Neuronal stem cell (in vitro differentiated cells): ENCODE results near the gene GPHN.

Source experiments
- DNase-seq: peaks from one replicate; pipeline ENCODE4 v3.0.0-alpha.2; 2013; ENCODE audit warnings: low spot score
- H2AFZ ChIP-seq: one replicate; pipeline ENCODE4 v1.6.1; 2013; ENCODE audit warnings: mild to moderate bottlenecking, low read length, inconsistent platforms
- H2AK5ac ChIP-seq: 2 replicates; pipeline ENCODE4 v1.6.1; 2013; ENCODE audit warnings: low read depth, mild to moderate bottlenecking, inconsistent platforms, low read length, moderate library complexity, mixed read lengths
- H2BK120ac ChIP-seq: 2 replicates; pipeline ENCODE4 v1.6.1; 2013; ENCODE audit warnings: low read depth, mild to moderate bottlenecking, inconsistent platforms, low read length, moderate library complexity, mixed read lengths
- H2BK12ac ChIP-seq: one replicate; pipeline ENCODE4 v1.6.1; 2013; ENCODE audit warnings: low read length, inconsistent platforms
- H2BK15ac ChIP-seq: 2 replicates; pipeline ENCODE4 v1.6.1; 2013; ENCODE audit warnings: mild to moderate bottlenecking, low read length, inconsistent platforms, mixed read lengths
- H2BK5ac ChIP-seq: one replicate; pipeline ENCODE4 v1.6.1; 2013; ENCODE audit warnings: inconsistent platforms, mild to moderate bottlenecking, low read length, moderate library complexity
- H3K14ac ChIP-seq: one replicate; pipeline ENCODE4 v1.6.1; 2013; ENCODE audit warnings: low read length, inconsistent platforms
- H3K18ac ChIP-seq: 2 replicates; pipeline ENCODE4 v1.6.1; 2013; ENCODE audit warnings: low read length, inconsistent platforms
- H3K23ac ChIP-seq: 2 replicates; pipeline ENCODE4 v1.6.1; 2013; ENCODE audit warnings: low read depth, mild to moderate bottlenecking, mixed read lengths, low read length, inconsistent platforms; ENCODE audit not compliant: poor library complexity
- H3K27ac ChIP-seq: replicated peaks from 3 replicates; pipeline ENCODE4 v1.5.1; 2013; ENCODE audit warnings: low read length, inconsistent platforms
- H3K27me3 ChIP-seq, 3 experiments: 2 replicates each; pipeline ENCODE4 v1.6.1; 2013; ENCODE audit warnings: low read length in 3 of 3, mild to moderate bottlenecking in 2 of 3, inconsistent platforms in 1 of 3, low read depth in 1 of 3, mixed read lengths in 1 of 3, moderate library complexity in 1 of 3; ENCODE audit not compliant: control insufficient read depth in 3 of 3, insufficient read depth in 3 of 3
- H3K36me3 ChIP-seq, 2 donors: replicated peaks in 1 of 2; 2 replicates each; pipeline ENCODE4 v1.6.1; 2013; ENCODE audit warnings: low read length in 2 of 2; ENCODE audit not compliant: control insufficient read depth in 2 of 2, insufficient read depth in 2 of 2
- H3K4ac ChIP-seq: 2 replicates; pipeline ENCODE4 v1.6.1; 2013; ENCODE audit warnings: inconsistent platforms, mild to moderate bottlenecking, low read length, moderate library complexity
- H3K4me1 ChIP-seq, 2 donors: 1 replicate in 1 of 2; 2 replicates in 1 of 2; pipeline ENCODE4 v1.6.1; 2013; ENCODE audit warnings: low read length in 2 of 2, low read depth in 1 of 2; ENCODE audit not compliant: control insufficient read depth in 2 of 2, insufficient read depth in 1 of 2
- H3K4me2 ChIP-seq: one replicate; pipeline ENCODE4 v1.6.1; 2013; ENCODE audit warnings: mild to moderate bottlenecking, low read length, inconsistent platforms; ENCODE audit not compliant: insufficient read depth, poor library complexity, severe bottlenecking
- H3K4me3 ChIP-seq, 2 donors: 2 replicates each; pipeline ENCODE4 v1.5.1; 2013; ENCODE audit warnings: low read length in 2 of 2, mild to moderate bottlenecking in 2 of 2, inconsistent platforms in 1 of 2, moderate library complexity in 1 of 2
- H3K79me1 ChIP-seq: one replicate; pipeline ENCODE4 v1.6.1; 2013; ENCODE audit warnings: low read depth, mild to moderate bottlenecking, inconsistent platforms, low read length, moderate library complexity
- H3K9ac ChIP-seq: one replicate; pipeline ENCODE4 v1.6.1; 2013; ENCODE audit warnings: mild to moderate bottlenecking, low read depth, low read length, inconsistent platforms; ENCODE audit not compliant: poor library complexity
- H3K9me3 ChIP-seq, 2 donors: replicated peaks in 1 of 2; 2 replicates each; pipeline versions ENCODE3 to v1.6.1; 2013; ENCODE audit warnings: low read length in 2 of 2, mild to moderate bottlenecking in 2 of 2, inconsistent platforms in 1 of 2, low read depth in 1 of 2, mixed read lengths in 1 of 2, moderate library complexity in 1 of 2; ENCODE audit not compliant: control insufficient read depth in 2 of 2, insufficient read depth in 1 of 2
- H4K8ac ChIP-seq: one replicate; pipeline ENCODE4 v1.6.1; 2013; ENCODE audit warnings: low read depth, mild to moderate bottlenecking, inconsistent platforms, low read length, moderate library complexity
- H4K91ac ChIP-seq: one replicate; pipeline ENCODE4 v1.6.1; 2013; ENCODE audit warnings: low read length, low read depth, mild to moderate bottlenecking, inconsistent platforms; ENCODE audit not compliant: poor library complexity
- WGBS, 2 donors: extraction: QIAGEN DNeasy Blood & Tissue Kit; methylation state at CpG; one replicate each; pipeline ENCODE4 v1.1.7; 2013; ENCODE audit warnings: missing lambda C conversion rate in 2 of 2, mixed read lengths in 1 of 2; ENCODE audit not compliant: insufficient read length in 2 of 2, insufficient replicate concordance in 1 of 2; ENCODE audit errors: extremely low coverage in 2 of 2; 5-methylcytosine and 5-hydroxymethylcytosine counted together

Gene GPHN

DNA sequence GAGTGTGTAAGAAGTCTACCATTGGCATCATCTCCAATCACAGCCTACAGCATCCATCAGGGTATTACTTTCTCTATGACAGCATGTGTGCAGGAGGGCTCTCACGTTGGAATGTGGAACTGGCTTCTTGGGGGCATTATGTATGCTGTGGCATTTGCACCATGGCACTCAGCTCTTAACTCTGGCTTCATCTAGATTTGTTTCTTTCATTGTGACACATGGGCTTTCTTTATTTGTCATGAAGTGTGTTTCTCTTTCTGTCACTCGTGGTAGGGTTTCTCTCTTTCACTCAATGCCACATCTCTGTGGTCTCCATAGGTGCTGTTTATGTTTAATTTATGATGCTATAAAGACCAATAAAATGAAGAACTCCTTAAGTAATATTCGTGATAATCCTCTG is 490.1 kb downstream of the GPHN start:
- H3K4ac ChIP-seq: no peak overlapping the region
- no peak overlapping the region for H2AFZ ChIP-seq
- H3K27ac ChIP-seq: no peak overlapping the region
- no peak overlapping the region for H4K91ac ChIP-seq
- H3K4me2 ChIP-seq: no peak overlapping the region
- no peak overlapping the region for H3K9ac ChIP-seq
- no peak overlapping the region for H3K18ac ChIP-seq
- no peak overlapping the region for H2BK120ac ChIP-seq
- no peaks in the 10 kb centered on the region for H3K9me3 ChIP-seq
- no peak overlapping the region for H2BK5ac ChIP-seq
- no peak overlapping the region for H3K14ac ChIP-seq
- H2BK15ac ChIP-seq: no peak overlapping the region
- H2BK12ac ChIP-seq: no peak overlapping the region
- no peaks in the 10 kb centered on the region for H3K36me3 ChIP-seq
- WGBS, 2 donors: no CpG with 5 or more reads among the region's 3 CpGs
- no peak overlapping the region for H3K4me3 ChIP-seq
- no peaks in the 10 kb centered on the region for H3K4me1 ChIP-seq
- no peak for DNase-seq
- H3K79me1 ChIP-seq: no peaks in the 10 kb centered on the region
- no peak overlapping the region for H3K23ac ChIP-seq
- no peaks in the 10 kb centered on the region for H3K27me3 ChIP-seq
- no peak overlapping the region for H2AK5ac ChIP-seq
- no peak overlapping the region for H4K8ac ChIP-seq

DNA sequence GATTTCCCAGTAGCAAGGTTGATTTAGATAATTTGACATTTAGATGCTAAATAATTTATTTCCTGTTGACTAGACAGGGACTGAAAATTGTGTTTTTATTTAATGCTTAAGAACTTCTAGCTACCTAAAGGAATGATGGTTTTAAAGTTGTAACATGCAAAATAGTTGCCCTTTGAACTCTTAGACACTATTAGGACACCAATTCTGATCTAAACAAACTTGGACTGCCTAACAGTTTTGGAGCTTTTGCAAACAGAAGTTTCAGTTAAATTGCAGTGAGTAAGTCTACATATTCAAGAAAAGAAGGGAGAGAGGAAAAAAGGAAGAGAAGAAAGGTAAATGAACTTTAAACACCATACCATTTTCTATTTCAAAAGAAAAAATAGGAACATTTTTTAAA is 492.0 kb downstream of the GPHN start:
- no peak overlapping the region for H3K23ac ChIP-seq
- H2BK15ac ChIP-seq: no peak overlapping the region
- H3K9ac ChIP-seq: no peak overlapping the region
- H3K79me1 ChIP-seq: no peaks in the 10 kb centered on the region
- H2BK5ac ChIP-seq: no peak overlapping the region
- no peak overlapping the region for H2BK120ac ChIP-seq
- no peak overlapping the region for H2AFZ ChIP-seq
- no peak overlapping the region for H3K4me2 ChIP-seq
- H3K27me3 ChIP-seq: no peaks in the 10 kb centered on the region
- H2AK5ac ChIP-seq: no peak overlapping the region
- no peak overlapping the region for H3K27ac ChIP-seq
- H3K4me1 ChIP-seq: no peaks in the 10 kb centered on the region
- H3K4me3 ChIP-seq: no peak overlapping the region
- no peaks in the 10 kb centered on the region for H3K9me3 ChIP-seq
- DNase-seq: no peak
- no peaks in the 10 kb centered on the region for H3K36me3 ChIP-seq
- no peak overlapping the region for H3K14ac ChIP-seq
- no peak overlapping the region for H3K4ac ChIP-seq
- H4K91ac ChIP-seq: no peak overlapping the region
- no peak overlapping the region for H3K18ac ChIP-seq
- H4K8ac ChIP-seq: no peak overlapping the region
- H2BK12ac ChIP-seq: no peak overlapping the region

DNA sequence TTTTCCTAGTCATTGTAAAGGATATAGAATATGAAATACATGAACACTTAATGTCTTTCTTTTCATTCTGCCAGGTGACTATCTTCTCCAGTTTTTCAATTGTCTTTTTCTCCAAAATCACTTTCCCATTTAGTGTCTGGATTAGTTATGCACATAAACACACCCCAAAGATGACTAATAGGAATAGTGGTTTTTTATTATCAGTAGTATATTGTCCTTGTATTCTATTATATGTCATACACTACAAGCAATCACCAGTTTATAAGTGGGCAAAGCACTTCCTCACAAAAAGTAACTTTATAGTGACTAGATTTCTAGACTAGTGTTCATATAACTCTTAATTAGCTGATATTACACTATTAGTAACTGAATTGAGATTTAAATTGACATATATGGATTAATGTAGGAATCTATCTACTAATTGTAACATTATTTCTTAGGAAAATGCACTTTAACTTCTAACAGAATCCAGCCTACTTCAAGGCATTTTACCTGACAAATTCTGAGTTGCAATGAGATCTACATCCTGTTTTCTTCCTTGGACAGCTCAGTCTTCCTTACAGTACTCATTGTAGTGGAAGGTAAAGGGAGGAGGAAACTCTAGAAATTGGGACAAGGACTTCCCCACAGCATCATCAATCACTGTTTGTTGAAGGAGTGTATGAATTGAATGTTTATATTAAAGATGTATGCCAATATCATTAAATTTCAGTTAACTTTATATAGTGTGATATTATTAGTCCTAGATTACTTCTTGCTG is 495.2 kb downstream of the GPHN start:
- Histone ChIP-seq H2BK12ac (no peak overlapping the region), H3K4me3 (no peak overlapping the region), H3K23ac (no peak overlapping the region), H2BK120ac (no peak overlapping the region), H3K4ac (no peak overlapping the region), H3K4me2 (no peak overlapping the region), H3K79me1 (no peaks in the 10 kb centered on the region), H3K27me3 (no peaks in the 10 kb centered on the region), H4K91ac (no peak overlapping the region), H4K8ac (no peak overlapping the region), H2AK5ac (no peak overlapping the region), H2BK15ac (no peak overlapping the region), H3K14ac (no peak overlapping the region), H3K36me3 (no peaks in the 10 kb centered on the region), H3K27ac (no peak overlapping the region), H3K4me1 (no peaks in the 10 kb centered on the region), H2BK5ac (no peak overlapping the region), H3K18ac (no peak overlapping the region), H2AFZ (no peak overlapping the region), H3K9me3 (no peaks in the 10 kb centered on the region), H3K9ac (no peak overlapping the region)
- DNase-seq: no peak

DNA sequence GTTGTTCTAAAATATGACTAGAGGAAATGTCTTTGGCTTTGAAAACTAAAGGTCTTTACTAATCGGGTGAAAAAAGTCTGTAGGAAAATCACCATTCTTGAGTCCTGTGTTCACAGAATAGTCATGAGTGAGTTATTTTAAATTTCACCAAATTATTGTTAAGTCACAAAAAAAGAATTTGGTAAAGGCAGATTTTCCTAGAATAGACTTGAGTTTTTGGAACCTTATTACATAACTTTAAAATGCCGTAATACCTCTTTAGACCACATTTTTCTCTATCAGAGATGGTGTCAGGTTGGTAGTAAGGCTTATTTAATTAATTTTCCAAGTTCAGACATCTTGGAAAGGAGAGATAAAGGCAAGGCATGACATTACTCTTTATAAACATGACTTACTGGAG is 496.6 kb downstream of the GPHN start:
- Histone ChIP-seq H3K4me2 (no peak overlapping the region), H3K4me3 (no peak overlapping the region), H3K27ac (no peak overlapping the region), H3K18ac (no peak overlapping the region), H3K4me1 (no peaks in the 10 kb centered on the region), H3K23ac (no peak overlapping the region), H3K9me3 (no peaks in the 10 kb centered on the region), H2BK5ac (no peak overlapping the region), H3K79me1 (no peaks in the 10 kb centered on the region), H3K9ac (no peak overlapping the region), H3K27me3 (no peaks in the 10 kb centered on the region), H2BK12ac (no peak overlapping the region), H4K91ac (no peak overlapping the region), H2AK5ac (no peak overlapping the region), H3K36me3 (no peaks in the 10 kb centered on the region), H2AFZ (no peak overlapping the region), H4K8ac (no peak overlapping the region), H2BK15ac (no peak overlapping the region), H3K14ac (no peak overlapping the region), H3K4ac (no peak overlapping the region), H2BK120ac (no peak overlapping the region)
- DNase-seq: no peak
- no CpG with 5 or more reads among the region's 2 CpGs for WGBS, 2 donors
